ENCODE measurements around the gene ENTPD2. TPM values are rescaled to one million over a fixed set of nuclear protein-coding genes. Genes with fewer than 3 reads are reported as not detected.
"Not testable (repeated sequence)": the region's sequence is repeated elsewhere in the genome, so short reads cannot be mapped to it uniquely, and the experiment has no call there.

The ENTPD2 gene
- total RNA-seq, 2 experiments from 2014 or later = not detected

- CTCF ChIA-PET = interaction anchor here (1.1 to 3.2 kb wide), 3 partner anchors 22 to 59 kb away, joined by 3 to 10 read pairs (median 5); no protein-coding TSS in a partner anchor
- POLR2A ChIA-PET = interaction anchor here (1.1 kb wide), 1 partner anchor 16 kb away, joined by 4 read pairs; no protein-coding TSS in a partner anchor
Measured at GRCh38 chr9:137007108-137007815, 46.6 kb downstream of the ENTPD2 start.

GRCh38 chr9:137006116-137007003 is 47.5 kb downstream of the ENTPD2 start:
- POLR2A ChIA-PET = interaction anchor here (1.1 kb wide), 1 partner anchor 15 kb away, joined by 4 read pairs; no protein-coding TSS in a partner anchor

GRCh38 chr9:137004285-137004684 is 49.6 kb downstream of the ENTPD2 start:
- POLR2A ChIA-PET = not testable (repeated sequence)
- CTCF ChIA-PET = interaction anchor here (1.4 to 1.6 kb wide), 2 partner anchors 25 to 31 kb away, joined by 3 read pairs; no protein-coding TSS in a partner anchor

More at GRCh38 chr9:137006116-137007003, 47.5 kb downstream of the ENTPD2 start:
- CTCF ChIA-PET = interaction anchor here (1.1 to 3.2 kb wide), 3 partner anchors 23 to 58 kb away, joined by 3 to 10 read pairs (median 5); no protein-coding TSS in a partner anchor

GRCh38 chr9:137002646-137003041 is 51.2 kb downstream of the ENTPD2 start:
- ChIA-PET CTCF (interaction anchor here (0.8 to 1.4 kb wide), 6 partner anchors 20 to 44 kb away, joined by 3 to 6 read pairs (median 3); partner anchors contain the start of gene NPDC1), POLR2A (no interaction called here)

- CTCF ChIA-PET = interaction anchor here (0.7 to 1.4 kb wide), 8 partner anchors 20 to 215 kb away, joined by 3 to 6 read pairs (median 3); partner anchors contain the start of gene NPDC1
- POLR2A ChIA-PET = interaction anchor here (1.0 kb wide), 1 partner anchor 9 kb away, joined by 5 read pairs; the partner anchor contains the start of gene PAXX
Measured at GRCh38 chr9:137001857-137002645, 51.8 kb downstream of the ENTPD2 start.

- ChIA-PET POLR2A (interaction anchor here (1.1 to 1.3 kb wide), 2 partner anchors 27 to 29 kb away, joined by 5 read pairs; no protein-coding TSS in a partner anchor), CTCF (interaction anchor here (0.5 to 3.3 kb wide), 4 partner anchors 25 to 128 kb away, joined by 3 to 30 read pairs (median 12); partner anchors contain the start of gene ABCA2)
Measured at GRCh38 chr9:137000177-137000930, 53.5 kb downstream of the ENTPD2 start.

Other genes with a start within 250 kb of the ENTPD2 start
- gene RABL6, start 246.1 kb downstream of the ENTPD2 start, total RNA-seq = 100 to 1,000 TPM; 101 to 106 TPM
- gene AJM1, start 211.6 kb downstream of the ENTPD2 start, total RNA-seq = 1 to 10 TPM; 3.8 to 3.9 TPM
- 100 to 1,000 TPM; 104 to 105 TPM for gene PHPT1, start 204.7 kb downstream of the ENTPD2 start, total RNA-seq
- 10 to 100 TPM; 14.1 to 15.3 TPM for gene MAMDC4, start 201.7 kb downstream of the ENTPD2 start, total RNA-seq
- gene EDF1, start 187.8 kb downstream of the ENTPD2 start, total RNA-seq = 100 to 1,000 TPM; 320 to 322 TPM
- gene TRAF2, start 167.5 kb downstream of the ENTPD2 start, total RNA-seq = 10 to 100 TPM; 48.1 to 55.0 TPM
- 10 to 100 TPM; 81.2 to 82.1 TPM for gene FBXW5, start 109.3 kb downstream of the ENTPD2 start, total RNA-seq
- gene C8G, start 108.8 kb downstream of the ENTPD2 start, total RNA-seq = under 1 TPM in 1 of 2 experiments, not detected in 1; 0.69 TPM
- under 1 TPM; 0.73 to 0.89 TPM for gene LCN12, start 101.8 kb downstream of the ENTPD2 start, total RNA-seq
- gene PTGDS, start 76.6 kb downstream of the ENTPD2 start, total RNA-seq = not detected
- gene LCNL1, start 71.1 kb downstream of the ENTPD2 start, total RNA-seq = under 1 TPM in 1 of 2 experiments, not detected in 1; 0.10 TPM
- gene PAXX, start 61.6 kb downstream of the ENTPD2 start, total RNA-seq = 10 to 100 TPM; 66.9 to 74.6 TPM
- not detected for gene CLIC3, start 57.5 kb downstream of the ENTPD2 start, total RNA-seq
- 10 to 100 TPM in 1 of 2 experiments, 1 to 10 TPM in 1; 9.8 to 10.3 TPM for gene ABCA2, start 25.8 kb downstream of the ENTPD2 start, total RNA-seq
- gene FUT7, start 22.0 kb downstream of the ENTPD2 start, total RNA-seq = under 1 TPM in 1 of 2 experiments, not detected in 1; 0.06 TPM
- gene NPDC1, start 7.9 kb downstream of the ENTPD2 start, total RNA-seq = 10 to 100 TPM; 28.2 to 31.4 TPM
- gene SAPCD2, start 16.5 kb upstream of the ENTPD2 start, total RNA-seq = 10 to 100 TPM; 16.4 to 16.5 TPM
- 10 to 100 TPM; 27.2 to 29.6 TPM for gene UAP1L1, start 23.5 kb upstream of the ENTPD2 start, total RNA-seq
- 10 to 100 TPM; 30.0 to 34.1 TPM for gene MAN1B1, start 32.9 kb upstream of the ENTPD2 start, total RNA-seq
- gene DPP7, start 60.7 kb upstream of the ENTPD2 start, total RNA-seq = 100 to 1,000 TPM; 323 to 333 TPM
- under 1 TPM in 1 of 2 experiments, not detected in 1; 0.06 TPM for gene GRIN1, start 85.1 kb upstream of the ENTPD2 start, total RNA-seq
- gene LRRC26, start 116.0 kb upstream of the ENTPD2 start, total RNA-seq = not detected
- not detected for gene TMEM210, start 118.0 kb upstream of the ENTPD2 start, total RNA-seq
- 10 to 100 TPM; 49.1 to 51.8 TPM for gene ANAPC2, start 134.5 kb upstream of the ENTPD2 start, total RNA-seq
- 100 to 1,000 TPM; 103 TPM for gene SSNA1, start 134.6 kb upstream of the ENTPD2 start, total RNA-seq
- 10 to 100 TPM; 11.1 to 11.9 TPM for gene TPRN, start 146.7 kb upstream of the ENTPD2 start, total RNA-seq
- gene TMEM203, start 151.6 kb upstream of the ENTPD2 start, total RNA-seq = 10 to 100 TPM; 47.0 to 47.1 TPM
- 10 to 100 TPM; 43.7 to 44.6 TPM for gene NDOR1, start 151.6 kb upstream of the ENTPD2 start, total RNA-seq
- 1 to 10 TPM; 3.0 to 4.1 TPM for gene RNF208, start 168.2 kb upstream of the ENTPD2 start, total RNA-seq
- gene CYSRT1, start 171.1 kb upstream of the ENTPD2 start, total RNA-seq = under 1 TPM in 1 of 2 experiments, not detected in 1; 0.23 TPM
- gene RNF224, start 173.4 kb upstream of the ENTPD2 start, total RNA-seq = not detected
- gene SLC34A3, start 176.8 kb upstream of the ENTPD2 start, total RNA-seq = not detected
- 100 to 1,000 TPM; 315 to 323 TPM for gene TUBB4B, start 187.2 kb upstream of the ENTPD2 start, total RNA-seq
- gene STPG3, start 197.2 kb upstream of the ENTPD2 start, total RNA-seq = not detected
- gene NELFB, start 201.3 kb upstream of the ENTPD2 start, total RNA-seq = 10 to 100 TPM; 67.0 to 70.9 TPM
- gene TOR4A, start 223.7 kb upstream of the ENTPD2 start, total RNA-seq = 1 to 10 TPM; 4.8 TPM
- 1 to 10 TPM; 3.0 to 3.4 TPM for gene NRARP, start 248.2 kb upstream of the ENTPD2 start, total RNA-seq